HAP-1 (cell line): ENCODE data around the gene CEP72.
"Not testable (repeated sequence)": the region's sequence is repeated elsewhere in the genome, so short reads cannot be mapped to it uniquely, and the experiment has no call there.

Source experiments
- DNase-seq, 2 experiments: peaks; one replicate each; pipeline ENCODE4 v3.0.0-alpha.2; 2016 to 2020; ENCODE audit warnings: low spot score in 2 of 2
- H3K27me3 ChIP-seq: fragments of 250-450 bp; sonication (Bioruptor Pico); 2 replicates; pipeline ENCODE4 v1.5.1; 2020; ENCODE audit warnings: low read depth, mild to moderate bottlenecking, moderate library complexity
- H3K36me3 ChIP-seq: fragments of 250-450 bp; sonication (Bioruptor Pico); replicated peaks from 2 replicates; pipeline ENCODE4 v1.5.1; 2020; ENCODE audit warnings: mild to moderate bottlenecking
- H3K4me1 ChIP-seq: fragments of 250-450 bp; sonication (Bioruptor Pico); 2 replicates; pipeline ENCODE4 v1.5.1; 2020; ENCODE audit warnings: mild to moderate bottlenecking
- H3K4me3 ChIP-seq: fragments of 250-450 bp; sonication (Bioruptor Pico); 2 replicates; pipeline ENCODE4 v1.5.1; 2020; ENCODE audit warnings: mild to moderate bottlenecking, moderate library complexity
- H3K9me3 ChIP-seq: fragments of 250-450 bp; sonication (Bioruptor Pico); 2 replicates; pipeline ENCODE4 v1.5.1; 2020; ENCODE audit warnings: mild to moderate bottlenecking, moderate library complexity
- in situ Hi-C: fragments of 300-500 bp; cut with MboI; formaldehyde crosslinking; loops from 3 replicates; pipeline ENCODE4 v1.14.3; 2020; ENCODE audit warnings: low sequenced_read_pairs, inconsistent platforms, mixed read lengths

Gene CEP72

DNA sequence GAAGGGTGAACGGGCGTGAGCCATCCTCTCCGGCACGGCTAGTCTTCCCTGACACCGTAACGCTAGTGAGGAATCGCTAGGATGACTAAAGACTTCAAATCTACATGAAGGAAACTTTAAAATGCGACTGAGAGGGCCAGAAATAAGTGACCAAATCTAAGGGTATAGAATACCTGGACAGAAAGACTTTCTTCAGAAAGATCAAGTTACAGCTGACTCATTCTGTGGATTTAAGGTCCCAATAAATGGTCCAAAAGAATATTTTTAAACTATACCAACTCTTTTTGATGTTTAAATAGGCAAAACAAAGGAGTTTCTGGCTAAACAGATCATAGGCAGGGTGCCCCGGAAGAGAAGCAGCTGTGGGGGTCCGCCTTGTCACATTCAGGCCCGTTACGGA lies 38.9 kb upstream of the CEP72 start:
- DNase-seq: no peak
- in situ Hi-C loops: no loop called here
- H3K4me1 ChIP-seq: peaks cover 8% of the 10 kb centered on the region
- H3K27me3 ChIP-seq: no peaks in the 10 kb centered on the region
- no peak overlapping the region for H3K4me3 ChIP-seq
- no peaks in the 10 kb centered on the region for H3K36me3 ChIP-seq
- peaks cover 3% of the 10 kb centered on the region for H3K9me3 ChIP-seq

DNA sequence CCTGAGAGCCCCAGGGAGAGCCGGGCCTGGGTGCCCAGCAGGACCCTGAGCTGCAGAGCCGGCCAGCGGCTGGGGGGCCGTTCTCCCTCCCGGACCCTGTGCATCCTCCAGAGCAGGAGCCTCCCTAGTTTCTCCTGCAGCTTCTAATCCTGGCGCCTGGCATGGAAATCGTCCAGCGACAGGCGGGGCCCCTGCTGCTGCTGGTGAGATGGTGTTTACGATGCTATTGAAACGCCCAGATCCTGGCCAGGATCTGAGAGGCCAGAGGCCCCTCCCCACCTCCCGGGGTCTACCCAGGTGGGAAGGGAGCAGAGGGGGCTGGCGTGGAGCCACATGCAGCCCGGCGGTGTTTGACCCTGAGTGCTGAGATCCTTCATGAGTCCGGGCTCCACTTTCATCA lies 38.2 kb upstream of the CEP72 start:
- in situ Hi-C loops: no loop called here
- Histone ChIP-seq H3K27me3 (no peaks in the 10 kb centered on the region), H3K9me3 (peaks cover 3% of the 10 kb centered on the region), H3K4me1 (peaks cover 8% of the 10 kb centered on the region), H3K36me3 (no peaks in the 10 kb centered on the region), H3K4me3 (no peak overlapping the region)
- no peak for DNase-seq

GRCh38 chr5:574906-575305 lies 37.2 kb upstream of the CEP72 start:
- in situ Hi-C loops: no loop called here
- no peaks in the 10 kb centered on the region for H3K27me3 ChIP-seq

GRCh38 chr5:575636-576035 lies 36.5 kb upstream of the CEP72 start:
- in situ Hi-C loops: no loop called here
- Histone ChIP-seq H3K27me3 (no peaks in the 10 kb centered on the region), H3K9me3 (peaks cover 3% of the 10 kb centered on the region), H3K4me3 (no peak overlapping the region), H3K4me1 (peaks cover 8% of the 10 kb centered on the region), H3K36me3 (no peaks in the 10 kb centered on the region)
- DNase-seq: no peak

More at GRCh38 chr5:574906-575305, 37.2 kb upstream of the CEP72 start:
- no peak for DNase-seq
- Histone ChIP-seq H3K36me3 (no peaks in the 10 kb centered on the region), H3K4me3 (no peak overlapping the region), H3K4me1 (peaks cover 8% of the 10 kb centered on the region), H3K9me3 (peaks cover 3% of the 10 kb centered on the region)

DNA sequence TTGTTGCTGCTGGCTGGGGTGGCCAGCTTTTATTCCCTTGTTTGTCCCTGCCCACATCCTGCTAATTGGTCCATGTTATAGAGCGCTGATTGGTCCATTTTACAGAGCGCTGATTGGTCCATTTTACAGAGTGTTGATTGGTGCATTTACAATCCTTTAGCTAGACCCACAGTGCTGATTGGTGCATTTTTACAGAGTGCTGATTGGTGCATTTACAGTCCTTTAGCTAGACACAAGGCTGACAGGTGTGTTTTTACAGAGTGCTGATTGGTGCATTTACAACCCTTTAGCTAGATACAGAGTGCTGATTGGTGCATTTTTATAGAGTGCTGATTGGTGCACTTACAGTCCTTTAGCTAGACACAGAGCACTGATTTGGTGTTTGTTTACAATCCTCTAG lies 34.9 kb upstream of the CEP72 start:
- H3K36me3 ChIP-seq, H3K4me3 ChIP-seq, H3K9me3 ChIP-seq, H3K4me1 ChIP-seq, DNase-seq, H3K27me3 ChIP-seq, in situ Hi-C loops: not testable (repeated sequence)

- in situ Hi-C loops: no loop called here
- H3K9me3 ChIP-seq: peaks cover 3% of the 10 kb centered on the region
- H3K27me3 ChIP-seq: no peaks in the 10 kb centered on the region; the same call in 1 of the 2 replicates
- DNase-seq: no peak
- peaks cover 5% of the 10 kb centered on the region for H3K4me1 ChIP-seq
- H3K4me3 ChIP-seq: no peak overlapping the region
- no peaks in the 10 kb centered on the region for H3K36me3 ChIP-seq
Observed at GRCh38 chr5:577800-578199, 34.3 kb upstream of the CEP72 start.

DNA sequence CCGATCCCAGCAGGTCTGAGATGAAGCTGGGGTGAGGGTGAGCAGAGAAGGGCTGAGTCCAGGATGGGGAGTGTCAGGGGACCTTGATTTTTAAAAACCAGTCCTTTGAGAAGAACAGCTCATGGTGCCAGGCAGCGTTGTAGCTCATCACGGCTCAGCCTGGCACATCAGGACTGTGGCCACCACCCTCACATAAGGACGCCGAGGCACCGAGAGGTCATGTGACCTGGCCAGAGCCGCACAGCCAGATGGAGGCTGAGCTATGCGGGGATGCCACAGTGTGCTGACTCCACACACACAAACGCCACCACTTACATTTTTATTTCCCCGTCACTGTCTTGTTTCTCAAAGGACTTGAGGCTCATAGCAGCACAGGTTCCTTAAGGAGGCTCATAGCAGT lies 32.9 kb upstream of the CEP72 start:
- no peak overlapping the region for H3K4me3 ChIP-seq
- DNase-seq: no peak
- peaks cover 3% of the 10 kb centered on the region for H3K9me3 ChIP-seq
- no peaks in the 10 kb centered on the region for H3K4me1 ChIP-seq
- H3K36me3 ChIP-seq: no peaks in the 10 kb centered on the region
- no peaks in the 10 kb centered on the region; the same call in 1 of the 2 replicates for H3K27me3 ChIP-seq
- in situ Hi-C loops: no loop called here

DNA sequence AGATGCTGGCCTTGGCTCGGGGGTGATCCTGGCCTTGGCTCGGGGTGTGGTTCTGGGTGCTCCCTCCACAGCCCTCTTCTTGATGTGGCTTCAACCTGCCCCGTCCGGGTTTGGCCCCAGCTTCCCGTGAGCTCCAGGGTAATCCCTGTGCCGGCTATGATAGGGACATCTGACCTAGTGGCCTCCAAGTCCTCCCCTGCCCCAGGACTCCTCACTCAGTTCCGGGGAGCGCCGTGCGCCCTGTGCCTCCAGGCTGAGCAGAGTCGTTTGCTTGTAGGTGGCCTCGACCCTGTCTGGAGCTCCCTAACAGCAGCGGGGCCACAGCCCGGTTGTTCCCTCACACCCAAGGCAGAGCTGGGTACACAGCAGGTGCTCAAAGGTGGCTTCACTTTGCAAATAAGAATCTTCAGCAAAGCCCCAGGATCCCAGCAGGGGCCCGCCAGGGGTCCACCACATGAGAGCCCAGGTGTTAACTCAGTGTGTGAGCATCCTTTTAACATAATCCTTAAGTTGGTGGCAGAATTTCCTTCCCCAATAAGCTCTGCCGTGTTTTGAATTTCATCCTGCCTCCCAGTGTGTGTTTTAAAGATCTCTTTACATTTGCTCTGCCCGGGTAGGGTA lies 32.3 kb upstream of the CEP72 start:
- DNase-seq: no peak
- no peaks in the 10 kb centered on the region for H3K4me1 ChIP-seq
- H3K9me3 ChIP-seq: peaks cover 3% of the 10 kb centered on the region
- no peak overlapping the region for H3K4me3 ChIP-seq
- H3K36me3 ChIP-seq: no peaks in the 10 kb centered on the region
- H3K27me3 ChIP-seq: no peaks in the 10 kb centered on the region; the same call in 1 of the 2 replicates
- in situ Hi-C loops: no loop called here

DNA sequence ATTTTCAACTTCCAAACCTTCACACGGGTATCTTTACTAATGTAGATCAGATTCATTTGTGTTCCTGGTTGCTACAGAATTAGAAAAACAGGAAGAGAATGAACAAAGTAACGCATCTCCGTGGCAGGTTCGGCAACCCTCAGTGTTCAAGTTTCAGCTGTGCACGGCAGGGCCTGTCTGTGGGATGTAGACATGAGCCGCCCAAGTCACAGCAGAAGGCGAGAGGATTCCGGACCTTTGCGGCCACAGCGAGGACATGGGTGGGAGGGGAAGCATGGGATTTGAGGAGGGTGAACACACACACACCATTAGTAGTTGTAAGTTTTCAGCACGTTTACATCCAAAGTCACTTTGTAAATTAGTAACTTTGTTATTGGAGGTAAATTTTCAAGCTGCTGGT lies 31.7 kb upstream of the CEP72 start:
- in situ Hi-C loops: no loop called here
- Histone ChIP-seq H3K36me3 (no peaks in the 10 kb centered on the region), H3K4me3 (no peak overlapping the region), H3K27me3 (no peaks in the 10 kb centered on the region; the same call in 1 of the 2 replicates), H3K9me3 (peaks cover 3% of the 10 kb centered on the region), H3K4me1 (no peaks in the 10 kb centered on the region)
- DNase-seq: no peak

DNA sequence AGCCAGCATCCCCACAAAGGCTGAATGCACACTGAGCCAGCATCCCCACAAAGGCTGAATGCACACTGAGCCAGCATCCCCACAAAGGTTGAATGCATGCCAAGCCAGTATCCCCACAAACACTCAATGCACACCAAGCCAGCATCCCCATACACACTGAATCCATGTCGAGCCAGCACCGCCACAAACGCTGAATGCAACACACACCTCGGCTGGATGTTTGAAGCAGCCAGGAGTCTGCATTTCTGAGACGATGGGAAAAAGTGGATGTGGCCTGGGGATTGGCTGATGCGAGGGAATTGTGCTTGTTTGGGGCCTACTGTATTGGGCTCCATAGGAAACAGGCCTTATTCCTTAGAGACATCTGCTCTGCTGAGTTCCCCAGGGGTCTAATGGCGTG lies 30.9 kb upstream of the CEP72 start:
- in situ Hi-C loops: no loop called here
- no peak overlapping the region for H3K4me3 ChIP-seq
- H3K9me3 ChIP-seq: peaks cover 2% of the 10 kb centered on the region
- H3K4me1 ChIP-seq: no peaks in the 10 kb centered on the region
- peaks cover 3% of the 10 kb centered on the region; the same call in 1 of the 2 replicates for H3K27me3 ChIP-seq
- DNase-seq: no peak
- no peaks in the 10 kb centered on the region for H3K36me3 ChIP-seq

DNA sequence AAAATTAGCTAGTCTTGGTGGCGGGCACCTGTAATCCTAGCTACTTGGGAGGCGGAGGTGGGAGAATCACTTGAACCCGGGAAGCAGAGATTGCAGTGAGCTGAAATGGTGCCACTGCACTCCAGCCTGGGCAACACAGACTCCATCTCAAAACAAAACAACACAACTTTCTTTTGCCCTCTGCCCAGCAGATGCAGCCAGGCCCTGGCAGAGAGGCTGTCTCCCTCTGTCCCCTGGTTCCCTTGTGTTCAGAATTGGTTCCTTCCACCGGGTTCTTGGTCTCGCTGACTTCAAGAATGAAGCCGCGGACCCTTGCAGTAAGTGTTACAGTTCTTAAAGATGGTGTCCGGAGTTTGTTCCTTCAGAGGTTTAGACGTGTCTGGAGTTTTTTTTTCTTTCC lies 30.2 kb upstream of the CEP72 start:
- in situ Hi-C loops: no loop called here
- Histone ChIP-seq H3K4me3 (no peak overlapping the region), H3K27me3 (peaks cover 3% of the 10 kb centered on the region; the same call in 1 of the 2 replicates), H3K36me3 (no peaks in the 10 kb centered on the region), H3K9me3 (no peaks in the 10 kb centered on the region), H3K4me1 (no peaks in the 10 kb centered on the region)
- DNase-seq: no peak

DNA sequence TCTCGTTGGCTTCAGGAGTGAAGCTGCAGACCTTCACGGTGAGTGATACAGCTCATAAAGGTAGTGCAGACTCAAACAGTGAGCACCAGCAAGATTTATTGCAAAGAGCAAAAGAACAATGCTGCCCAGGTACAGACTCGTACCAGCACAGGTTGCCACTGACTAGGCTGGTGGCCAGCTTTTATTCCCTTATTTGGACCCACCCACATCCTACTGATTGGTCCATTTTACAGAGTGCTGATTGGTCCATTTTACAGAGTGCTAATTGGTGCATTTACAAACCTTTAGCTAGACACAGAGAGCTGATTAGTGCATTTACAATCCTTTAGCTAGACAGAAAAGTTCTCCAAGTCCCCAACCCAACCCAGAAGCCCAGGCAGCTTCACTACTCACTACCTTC lies 29.7 kb upstream of the CEP72 start:
- in situ Hi-C loops, H3K9me3 ChIP-seq, H3K27me3 ChIP-seq, H3K36me3 ChIP-seq, DNase-seq, H3K4me3 ChIP-seq, H3K4me1 ChIP-seq: not testable (repeated sequence)

DNA sequence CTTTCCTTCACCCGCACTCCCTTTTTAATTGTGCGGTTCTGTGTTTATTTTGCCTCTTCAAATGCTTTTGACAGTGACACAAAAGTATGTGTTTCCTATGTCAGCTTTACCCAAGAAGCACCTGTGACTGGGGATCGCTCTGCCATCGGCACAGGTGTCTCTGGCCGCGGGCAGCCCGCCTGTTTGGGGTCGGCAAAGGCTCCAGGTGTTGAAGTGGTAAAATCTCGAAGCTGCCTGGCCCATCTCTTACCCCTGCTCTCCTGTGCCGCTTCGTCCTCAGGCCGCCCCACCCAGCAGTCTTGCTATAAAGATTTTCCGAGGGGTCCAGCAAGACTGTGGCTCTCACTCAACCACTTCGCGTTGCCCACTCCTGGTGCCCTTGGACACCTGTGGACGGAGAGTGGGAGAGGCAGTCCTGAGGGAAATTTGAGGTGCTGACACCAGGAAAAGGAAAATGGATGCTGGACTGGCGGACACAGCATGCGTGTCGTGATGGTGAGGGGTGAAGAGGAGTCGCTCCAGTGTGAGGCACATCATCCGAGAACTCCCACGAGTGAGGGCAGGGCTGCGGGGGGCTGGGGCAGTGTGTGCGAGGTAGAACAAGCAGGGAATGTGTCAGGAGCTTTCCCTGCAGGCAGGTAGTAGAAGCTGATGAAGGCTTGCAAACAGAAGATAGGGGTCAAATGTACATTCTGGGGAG lies 29.1 kb upstream of the CEP72 start:
- no peaks in the 10 kb centered on the region for H3K4me1 ChIP-seq
- DNase-seq: no peak
- peaks cover 3% of the 10 kb centered on the region; the same call in 1 of the 2 replicates for H3K27me3 ChIP-seq
- no peak overlapping the region for H3K4me3 ChIP-seq
- H3K9me3 ChIP-seq: no peaks in the 10 kb centered on the region
- no peaks in the 10 kb centered on the region for H3K36me3 ChIP-seq
- in situ Hi-C loops: no loop called here

GRCh38 chr5:583645-584044 lies 28.5 kb upstream of the CEP72 start:
- DNase-seq: no peak
- Histone ChIP-seq H3K36me3 (no peaks in the 10 kb centered on the region), H3K9me3 (no peaks in the 10 kb centered on the region), H3K4me1 (no peaks in the 10 kb centered on the region), H3K4me3 (no peak overlapping the region), H3K27me3 (peaks cover 3% of the 10 kb centered on the region; the same call in 1 of the 2 replicates)
- in situ Hi-C loops: no loop called here
